Upper lobe of left lung (tissue), 6 donors: ENCODE measurements around the gene HOXD12. TPM values are rescaled to one million over a fixed set of nuclear protein-coding genes. Genes with fewer than 3 reads are reported as not detected.

Source experiments
- ATAC-seq, 2 donors: fragments of 200-7000 bp; cut with Tn5 transposase; one replicate each; pipeline ENCODE4 v1.9.1; 2022; ENCODE audit warnings: mild to moderate bottlenecking in 2 of 2, moderate library complexity in 2 of 2; ENCODE audit not compliant: low FRiP score in 2 of 2
- DNase-seq, 2 donors: peaks; one replicate each; pipeline ENCODE4 v3.0.0-alpha.2; 2019 to 2020
- H3K27ac ChIP-seq, 4 donors: fragments of 200-600 bp; sonication (generic); one replicate each; pipeline ENCODE4 v1.5.1; 2016 to 2019
- H3K27me3 ChIP-seq, 4 donors: fragments of 200-600 bp; sonication (generic); one replicate each; pipeline ENCODE4 v1.5.1; 2017 to 2019
- H3K36me3 ChIP-seq, 4 donors: fragments of 200-600 bp; sonication (generic); one replicate each; pipeline ENCODE4 v1.5.1; 2016 to 2019
- H3K4me1 ChIP-seq, 4 donors: fragments of 200-600 bp; sonication (generic); one replicate each; pipeline ENCODE4 v1.5.1; 2018 to 2019
- H3K4me3 ChIP-seq, 4 donors: fragments of 200-600 bp; sonication (generic); one replicate each; pipeline ENCODE4 v1.5.1; 2017 to 2019; ENCODE audit warnings: mild to moderate bottlenecking in 2 of 4, moderate library complexity in 1 of 4
- H3K9me3 ChIP-seq, 4 donors: fragments of 200-600 bp; sonication (generic); one replicate each; pipeline ENCODE4 v1.5.1; 2018 to 2019
- EP300 ChIP-seq, 4 donors: sonication (generic); formaldehyde crosslinking; IDR thresholded peaks; one replicate each; pipeline ENCODE4 v1.5.1; 2017; ENCODE audit warnings: antibody characterized with exemption in 4 of 4, control low read depth in 2 of 4
- POLR2A ChIP-seq, 4 donors: fragments of 450-650 bp; IDR thresholded peaks; one replicate each; pipeline ENCODE4 v1.5.1; 2016 to 2017; ENCODE audit warnings: antibody characterized with exemption in 4 of 4, mild to moderate bottlenecking in 2 of 4
- POLR2AphosphoS5 ChIP-seq, 2 donors: sonication (generic); formaldehyde crosslinking; IDR thresholded peaks; one replicate each; pipeline ENCODE4 v1.5.1; 2017; ENCODE audit warnings: antibody characterized with exemption in 2 of 2
- WGBS, 2 donors: methylation state at CpG; one replicate each; pipeline ENCODE4 v1.1.5; 2017 to 2018; 5-methylcytosine and 5-hydroxymethylcytosine counted together
- total RNA-seq, 6 donors: library from RNA; depleted of rRNA in 4 of 6; stranded (reverse); fragments of >200 nt in 4 of 6; gene quantifications; one replicate each; pipeline versions ENCODE4 v1.1.0 to v1.2.1, GENCODE V29; 2016 to 2021
- TF ChIP-seq, protein P1 (sequence below), 6 experiments: fragments of 450-650 bp in 4 of 6; fragments of 200-600 bp in 2 of 6; sonication (generic) in 2 of 6; IDR thresholded peaks; one replicate each; pipeline ENCODE4 v1.5.1; 2016 to 2019; ENCODE audit warnings: antibody characterized with exemption in 6 of 6
- donor health status: DM: no; HTN: no; CAD: no; lungs with moderate emphysema.
- donor health status: DM: no; HTN: yes; CAD: no; lungs with severe emphysema.

HOXD12 gene
- total RNA-seq, 6 donors from 2014 or later, result not detected

- H3K9me3 ChIP-seq, result no peaks in the 10 kb centered on the region
- ATAC-seq, result no peak
- H3K4me1 ChIP-seq, result peaks cover 0 to 34% (median 7%) of the 10 kb centered on the region in 4 donors
- TF ChIP-seq POLR2A (IDR thresholded peaks at IDR 0.05) (no peak), POLR2AphosphoS5 (IDR thresholded peaks at IDR 0.05) (no peak), EP300 (IDR thresholded peaks at IDR 0.05) (no peak)
- TF ChIP-seq, protein P1, sequence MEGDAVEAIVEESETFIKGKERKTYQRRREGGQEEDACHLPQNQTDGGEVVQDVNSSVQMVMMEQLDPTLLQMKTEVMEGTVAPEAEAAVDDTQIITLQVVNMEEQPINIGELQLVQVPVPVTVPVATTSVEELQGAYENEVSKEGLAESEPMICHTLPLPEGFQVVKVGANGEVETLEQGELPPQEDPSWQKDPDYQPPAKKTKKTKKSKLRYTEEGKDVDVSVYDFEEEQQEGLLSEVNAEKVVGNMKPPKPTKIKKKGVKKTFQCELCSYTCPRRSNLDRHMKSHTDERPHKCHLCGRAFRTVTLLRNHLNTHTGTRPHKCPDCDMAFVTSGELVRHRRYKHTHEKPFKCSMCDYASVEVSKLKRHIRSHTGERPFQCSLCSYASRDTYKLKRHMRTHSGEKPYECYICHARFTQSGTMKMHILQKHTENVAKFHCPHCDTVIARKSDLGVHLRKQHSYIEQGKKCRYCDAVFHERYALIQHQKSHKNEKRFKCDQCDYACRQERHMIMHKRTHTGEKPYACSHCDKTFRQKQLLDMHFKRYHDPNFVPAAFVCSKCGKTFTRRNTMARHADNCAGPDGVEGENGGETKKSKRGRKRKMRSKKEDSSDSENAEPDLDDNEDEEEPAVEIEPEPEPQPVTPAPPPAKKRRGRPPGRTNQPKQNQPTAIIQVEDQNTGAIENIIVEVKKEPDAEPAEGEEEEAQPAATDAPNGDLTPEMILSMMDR (IDR thresholded peaks at IDR 0.05), result no peak
- 7 to 13% methylated on average over 18 to 31 of the region's 31 CpGs for WGBS, 2 donors
- H3K27ac ChIP-seq, result no peak overlapping the region
- no peak overlapping the region for H3K4me3 ChIP-seq
- H3K27me3 ChIP-seq, result peaks cover 0 to 70% (median 38%) of the 10 kb centered on the region in 4 donors
- H3K36me3 ChIP-seq, result no peaks in the 10 kb centered on the region
- DNase-seq, result no peak
These were observed 48.4 kb downstream of the HOXD12 start for GRCh38 chr2:176147800-176148496.

DNA sequence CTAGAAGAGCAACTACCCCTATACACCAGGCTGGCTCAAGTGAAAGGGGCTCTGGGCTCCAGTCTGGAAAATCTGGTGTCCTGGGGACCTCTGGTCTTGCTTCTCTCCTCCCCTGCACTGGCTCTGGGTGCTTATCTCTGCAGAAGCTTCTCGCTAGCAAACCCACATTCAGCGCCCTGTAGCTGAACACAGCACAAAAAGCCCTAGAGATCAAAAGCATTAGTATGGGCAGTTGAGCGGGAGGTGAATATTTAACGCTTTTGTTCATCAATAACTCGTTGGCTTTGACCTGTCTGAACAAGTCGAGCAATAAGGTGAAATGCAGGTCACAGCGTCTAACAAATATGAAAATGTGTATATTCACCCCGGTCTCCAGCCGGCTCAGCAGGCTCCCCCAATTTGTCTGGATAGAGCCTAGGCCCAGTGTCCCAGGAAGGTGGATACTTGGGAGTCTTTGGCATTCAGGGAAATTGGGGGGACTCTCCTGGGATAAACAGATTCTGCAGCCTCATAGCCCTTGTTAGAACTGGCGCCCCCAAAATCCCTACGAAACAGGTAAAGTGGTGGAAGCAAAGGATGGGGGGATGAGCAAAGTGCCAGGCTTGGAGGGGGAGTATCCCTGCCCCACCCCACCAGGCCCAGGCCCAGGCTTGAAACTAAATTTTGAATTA lies 49.3 kb downstream of the HOXD12 start:
- H3K36me3 ChIP-seq, result no peaks in the 10 kb centered on the region
- H3K27me3 ChIP-seq, result peaks cover 0 to 72% (median 36%) of the 10 kb centered on the region in 4 donors
- no peak for TF ChIP-seq EP300 (IDR thresholded peaks at IDR 0.05)
- TF ChIP-seq POLR2AphosphoS5 (IDR thresholded peaks at IDR 0.05), result no peak
- TF ChIP-seq, protein P1 (IDR thresholded peaks at IDR 0.05), result no peak
- no peak for TF ChIP-seq POLR2A (IDR thresholded peaks at IDR 0.05)
- H3K4me1 ChIP-seq, result peaks cover 0 to 34% (median 7%) of the 10 kb centered on the region in 4 donors
- H3K4me3 ChIP-seq, result no peak overlapping the region
- H3K27ac ChIP-seq, result no peak overlapping the region
- DNase-seq (no peak), ATAC-seq (no peak)
- 23% methylated on average over 11 of the region's 11 CpGs for WGBS, 2 donors
- no peaks in the 10 kb centered on the region for H3K9me3 ChIP-seq

- peaks cover 0 to 34% (median 7%) of the 10 kb centered on the region in 4 donors for H3K4me1 ChIP-seq
- H3K27ac ChIP-seq, result no peak overlapping the region
- H3K27me3 ChIP-seq, result peaks cover 0 to 74% (median 36%) of the 10 kb centered on the region in 4 donors
- no peak for ATAC-seq
- no peak for DNase-seq
- H3K36me3 ChIP-seq, result no peaks in the 10 kb centered on the region
- TF ChIP-seq, protein P1 (IDR thresholded peaks at IDR 0.05), result no peak
- TF ChIP-seq POLR2AphosphoS5 (IDR thresholded peaks at IDR 0.05) (no peak), POLR2A (IDR thresholded peaks at IDR 0.05) (no peak), EP300 (IDR thresholded peaks at IDR 0.05) (no peak)
- H3K4me3 ChIP-seq, result no peak overlapping the region
- WGBS, 2 donors, result 15 to 19% methylated on average over 22 of the region's 22 CpGs
- H3K9me3 ChIP-seq, result no peaks in the 10 kb centered on the region
These were observed 49.9 kb downstream of the HOXD12 start for GRCh38 chr2:176149481-176149938.

- no peak for ATAC-seq
- DNase-seq, result no peak
- TF ChIP-seq EP300 (IDR thresholded peaks at IDR 0.05) (no peak), POLR2AphosphoS5 (IDR thresholded peaks at IDR 0.05) (no peak), POLR2A (IDR thresholded peaks at IDR 0.05) (no peak)
- TF ChIP-seq, protein P1 (IDR thresholded peaks at IDR 0.05), result no peak
- Histone ChIP-seq H3K27me3 (peaks cover 0 to 79% (median 35%) of the 10 kb centered on the region in 4 donors), H3K9me3 (no peaks in the 10 kb centered on the region), H3K36me3 (no peaks in the 10 kb centered on the region), H3K4me3 (no peak overlapping the region), H3K27ac (no peak overlapping the region), H3K4me1 (peaks cover 0 to 34% (median 7%) of the 10 kb centered on the region in 4 donors)
- WGBS, 2 donors, result 14 to 20% methylated on average over 24 of the region's 24 CpGs
These were observed 50.5 kb downstream of the HOXD12 start for GRCh38 chr2:176149939-176150583.
